ENCODE measurements around the gene VAMP2. TPM values are rescaled to one million over a fixed set of nuclear protein-coding genes. Genes with fewer than 3 reads are reported as not detected.
A peak's percentile ranks its signal among the peaks of the same experiment; 100 is the strongest.

VAMP2 gene
- total and polyA plus RNA-seq, 5 experiments from 2014 or later, result 50.4 to 238 (median 84.2) TPM

DNA sequence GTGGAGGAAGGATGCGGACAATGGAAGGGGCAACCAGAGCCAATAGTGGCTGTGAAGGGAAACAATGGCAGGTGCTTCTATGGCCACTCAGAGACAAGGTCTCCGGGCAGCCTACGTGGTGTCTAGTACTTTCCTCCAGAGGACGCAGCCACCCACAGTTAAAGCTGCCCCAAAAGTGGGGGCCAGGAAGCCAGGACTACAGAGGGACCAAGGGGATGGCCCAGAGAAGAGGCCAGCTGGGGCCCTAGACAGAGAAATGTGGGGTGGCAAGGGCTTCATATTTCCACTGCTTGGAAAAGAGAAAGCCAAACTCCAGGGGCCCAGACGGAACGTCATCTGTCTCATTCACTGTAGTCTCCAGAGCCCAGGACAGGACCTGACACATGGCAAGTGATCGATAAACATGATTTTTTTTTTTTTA is 9.7 kb downstream of the VAMP2 start:
- Mint-ChIP-seq H3K4me3 (peak overlapping the region in 1 of 10 donors; percentile 97), H3K36me3 (peaks cover 0 to 47% (median 9%) of the 10 kb centered on the region in 3 donors), H3K4me1 (peaks cover 0 to 64% (median 48%) of the 10 kb centered on the region in 4 donors), H3K9me3 (peaks cover 0 to 6% (median 0%) of the 10 kb centered on the region in 9 donors), H3K27me3 (peaks cover 0 to 2% (median 0%) of the 10 kb centered on the region in 5 donors), H3K27ac (peak overlapping the region in 1 of 10 donors; percentile 97)
- POLR2A ChIA-PET, result interaction anchor here (0.6 to 41.9 kb wide), 12 partner anchors 9 to 148 kb away, joined by 3 to 1171 read pairs (median 6); partner anchors contain the start of genes BORCS6, TMEM107 and VAMP2
- DNase-seq (peak in 3 of 10 donors; percentile 13 to 39 (median 37)), ATAC-seq (no peak)

- Mint-ChIP-seq H3K4me1 (peaks cover 0 to 67% (median 48%) of the 10 kb centered on the region in 4 donors), H3K4me3 (peak within 1 kb of the TSS in 1 of 10 donors; percentile 97), H3K36me3 (peaks cover 0 to 55% (median 12%) of the 10 kb centered on the region in 3 donors), H3K9me3 (peaks cover 0 to 6% (median 0%) of the 10 kb centered on the region in 9 donors), H3K27me3 (peaks cover 0 to 2% (median 0%) of the 10 kb centered on the region in 5 donors), H3K27ac (peak within 1 kb of the TSS in 1 of 10 donors; percentile 97)
- ATAC-seq (peak; percentile 4 to 6), DNase-seq (peak; percentile 65 to 88 (median 76))
- POLR2A ChIA-PET, result interaction anchor here (0.7 to 41.9 kb wide), 10 partner anchors 9 to 283 kb away, joined by 3 to 1171 read pairs (median 7); partner anchors contain the start of genes BORCS6, NDEL1 and TMEM107
Measured at GRCh38 chr17:8152112-8152775, 10.5 kb downstream of the VAMP2 start, which contains the start of gene PER1. Gene PER1, minus strand, starts transcription at chr17:8152404. Its CDS starts 1,698 bp downstream, at chr17:8150706.

GRCh38 chr17:8151641-8152111 is 11.1 kb downstream of the VAMP2 start:
- Mint-ChIP-seq H3K4me1 (peaks cover 5 to 71% (median 50%) of the 10 kb centered on the region in 4 donors), H3K4me3 (peak overlapping the region in 1 of 10 donors; percentile 97), H3K27ac (peak overlapping the region in 1 of 10 donors; percentile 88)

DNA sequence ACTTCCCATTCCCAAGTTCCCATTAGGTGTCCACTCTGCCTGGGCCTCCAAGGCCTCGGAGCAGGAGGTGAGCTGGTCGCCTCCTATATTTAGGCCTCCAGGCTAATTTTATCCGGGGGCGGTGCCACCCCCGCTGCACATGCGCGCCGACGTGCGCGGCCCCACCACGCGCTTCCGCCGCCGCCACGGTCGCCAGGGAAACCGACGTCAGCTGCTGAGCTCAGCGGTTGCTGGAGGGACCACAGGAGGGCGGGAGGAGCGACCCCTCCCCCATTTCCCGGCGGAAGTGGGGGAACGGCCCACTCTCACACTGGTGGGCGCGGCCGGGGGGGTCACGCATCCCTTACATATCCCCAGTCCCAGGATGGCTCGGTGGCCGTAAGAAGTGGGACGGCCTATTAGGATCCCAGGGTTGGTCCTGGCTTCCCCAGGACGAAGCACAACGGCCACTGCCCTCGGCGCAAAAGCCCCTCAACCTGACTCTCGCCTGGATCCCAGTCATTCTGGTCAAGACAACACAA is 11.6 kb downstream of the VAMP2 start:
- POLR2A ChIA-PET, result interaction anchor here (0.7 to 41.9 kb wide), 12 partner anchors 10 to 294 kb away, joined by 3 to 1171 read pairs (median 4); partner anchors contain the start of genes BORCS6, NAA38, NDEL1 and SLC25A35
- H3K4me3 Mint-ChIP-seq, result peak overlapping the region in 1 of 10 donors; percentile 97
- peaks cover 0 to 2% (median 0%) of the 10 kb centered on the region in 5 donors for H3K27me3 Mint-ChIP-seq
- peaks cover 0 to 65% (median 18%) of the 10 kb centered on the region in 3 donors for H3K36me3 Mint-ChIP-seq
- peaks cover 0 to 6% (median 0%) of the 10 kb centered on the region in 9 donors for H3K9me3 Mint-ChIP-seq
- H3K27ac Mint-ChIP-seq, result peak overlapping the region in 1 of 10 donors; percentile 88
- DNase-seq (peak; percentile 87 to 97 (median 96)), ATAC-seq (peak; percentile 47 to 49)
- peaks cover 10 to 73% (median 51%) of the 10 kb centered on the region in 4 donors for H3K4me1 Mint-ChIP-seq

More at GRCh38 chr17:8151641-8152111, 11.1 kb downstream of the VAMP2 start:
- peak in 7 of 10 donors; percentile 22 to 67 (median 55) for DNase-seq
- POLR2A ChIA-PET, result interaction anchor here (0.7 to 41.9 kb wide), 10 partner anchors 9 to 295 kb away, joined by 3 to 1171 read pairs (median 7); partner anchors contain the start of genes BORCS6, NAA38, NDEL1 and TMEM107
- H3K36me3 Mint-ChIP-seq, result peaks cover 0 to 60% (median 15%) of the 10 kb centered on the region in 3 donors
- peaks cover 0 to 6% (median 0%) of the 10 kb centered on the region in 9 donors for H3K9me3 Mint-ChIP-seq
- H3K27me3 Mint-ChIP-seq, result peaks cover 0 to 2% (median 0%) of the 10 kb centered on the region in 5 donors
- no peak for ATAC-seq

DNA sequence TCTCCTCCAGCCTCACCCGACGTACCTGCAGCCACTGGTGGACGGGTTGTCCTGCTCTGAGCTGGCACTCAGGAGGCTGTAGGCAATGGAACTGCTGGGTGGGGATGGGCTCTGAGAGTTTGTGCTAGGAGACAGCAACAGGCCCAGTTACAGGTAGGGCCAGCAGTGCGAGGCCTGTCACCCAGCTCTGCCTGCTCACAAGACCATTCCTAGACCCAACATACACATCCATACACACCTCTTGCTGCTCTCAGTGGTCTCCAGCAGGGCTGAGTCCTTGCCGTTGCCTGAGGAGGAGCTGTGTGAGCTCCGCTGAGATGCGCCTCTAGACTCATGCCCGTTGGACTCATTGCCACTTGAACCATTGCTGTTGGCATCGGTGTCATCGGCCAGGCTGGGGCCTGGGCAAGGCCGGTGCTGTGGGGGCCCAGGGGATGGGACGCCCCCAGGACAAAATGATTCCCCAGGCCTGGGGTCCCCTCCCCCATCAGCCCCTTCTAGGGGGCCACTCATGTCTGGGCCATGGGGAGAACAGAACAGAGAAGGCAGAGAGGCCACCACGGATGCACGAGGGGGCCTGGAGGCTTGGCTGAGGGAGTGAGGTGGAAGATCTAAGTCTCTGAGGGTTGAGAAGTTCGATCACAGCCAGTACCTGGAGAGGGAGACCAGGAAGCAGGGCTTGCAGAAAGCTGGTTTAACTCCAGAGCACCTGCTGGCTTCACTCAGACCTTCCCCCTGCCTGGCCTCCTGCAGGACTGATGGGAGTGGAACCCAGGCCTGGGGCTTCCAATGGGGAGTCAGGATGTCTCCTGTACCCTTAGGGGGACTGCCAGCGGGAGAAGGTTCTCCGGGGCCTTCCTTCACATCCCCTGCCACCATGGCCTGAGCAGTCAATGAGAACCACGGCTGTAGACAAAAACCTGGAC is 12.3 kb downstream of the VAMP2 start:
- peaks cover 0 to 73% (median 22%) of the 10 kb centered on the region in 3 donors for H3K36me3 Mint-ChIP-seq

DNA sequence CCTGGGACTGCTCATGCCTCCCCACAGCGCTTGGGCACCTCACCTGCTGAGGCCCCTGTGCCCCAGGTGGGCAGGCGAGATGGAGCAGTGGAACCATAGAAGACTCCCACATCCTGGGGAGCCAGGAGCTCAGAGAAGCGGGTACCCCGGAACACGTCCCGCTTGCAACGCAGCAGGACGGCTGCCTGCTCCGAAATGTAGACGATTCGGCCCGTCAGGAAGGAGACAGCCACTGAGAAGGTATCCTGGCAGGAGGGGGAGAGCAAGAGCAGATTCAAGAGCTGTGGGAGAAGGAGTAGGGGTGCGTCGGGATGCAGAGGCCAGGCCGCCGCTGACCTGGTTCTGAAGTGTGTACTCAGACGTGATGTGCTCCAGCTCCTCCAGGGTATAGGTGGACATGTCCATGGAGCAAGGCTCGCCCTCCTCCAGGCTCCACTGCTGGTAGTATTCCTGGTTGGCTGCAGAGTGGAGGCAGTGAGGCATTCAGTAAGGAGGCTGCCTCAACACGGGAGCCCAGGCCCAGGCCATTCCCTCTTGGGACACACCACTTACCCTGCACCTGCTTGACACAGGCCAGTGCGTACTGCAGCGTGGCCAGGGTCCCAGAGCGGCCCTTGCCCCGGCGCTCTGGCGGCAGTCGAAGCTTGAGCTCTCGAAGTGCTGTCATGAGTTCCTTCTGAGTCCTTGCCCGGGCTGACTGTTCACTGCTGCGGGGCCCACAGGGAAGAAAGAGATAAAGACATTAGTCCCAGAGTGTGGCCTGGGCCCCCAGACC is 13.1 kb downstream of the VAMP2 start:
- POLR2A ChIA-PET, result interaction anchor here (0.5 to 41.9 kb wide), 9 partner anchors 8 to 98 kb away, joined by 3 to 1171 read pairs (median 6); partner anchors contain the start of genes BORCS6, CTC1, TMEM107 and VAMP2
- H3K4me3 Mint-ChIP-seq, result peak overlapping the region in 4 of 10 donors; percentile 26 to 70 (median 56)
- H3K9me3 Mint-ChIP-seq, result peaks cover 0 to 6% (median 0%) of the 10 kb centered on the region in 9 donors
- peaks cover 14 to 63% (median 44%) of the 10 kb centered on the region in 4 donors for H3K4me1 Mint-ChIP-seq
- peaks cover 0 to 2% (median 0%) of the 10 kb centered on the region in 5 donors for H3K27me3 Mint-ChIP-seq
- DNase-seq (peak in 2 of 10 donors; percentile 7 to 22), ATAC-seq (no peak)
- H3K36me3 Mint-ChIP-seq, result peaks cover 0 to 80% (median 22%) of the 10 kb centered on the region in 3 donors
- H3K27ac Mint-ChIP-seq, result peak overlapping the region in 2 of 10 donors; percentile 25 to 83

More for the DNA sequence above, 12.3 kb downstream of the VAMP2 start:
- DNase-seq (peak in 2 of 10 donors; percentile 15 to 33), ATAC-seq (no peak)
- POLR2A ChIA-PET, result interaction anchor here (0.5 to 41.9 kb wide), 14 partner anchors 9 to 293 kb away, joined by 3 to 1171 read pairs (median 4); partner anchors contain the start of genes BORCS6, NAA38, NDEL1 and SLC25A35
- peaks cover 0 to 2% (median 0%) of the 10 kb centered on the region in 5 donors for H3K27me3 Mint-ChIP-seq
- peak overlapping the region in 4 of 10 donors; percentile 26 to 97 (median 57) for H3K4me3 Mint-ChIP-seq
- peaks cover 14 to 71% (median 50%) of the 10 kb centered on the region in 4 donors for H3K4me1 Mint-ChIP-seq
- H3K9me3 Mint-ChIP-seq, result peaks cover 0 to 6% (median 0%) of the 10 kb centered on the region in 9 donors
- H3K27ac Mint-ChIP-seq, result peak overlapping the region in 1 of 10 donors; percentile 52

DNA sequence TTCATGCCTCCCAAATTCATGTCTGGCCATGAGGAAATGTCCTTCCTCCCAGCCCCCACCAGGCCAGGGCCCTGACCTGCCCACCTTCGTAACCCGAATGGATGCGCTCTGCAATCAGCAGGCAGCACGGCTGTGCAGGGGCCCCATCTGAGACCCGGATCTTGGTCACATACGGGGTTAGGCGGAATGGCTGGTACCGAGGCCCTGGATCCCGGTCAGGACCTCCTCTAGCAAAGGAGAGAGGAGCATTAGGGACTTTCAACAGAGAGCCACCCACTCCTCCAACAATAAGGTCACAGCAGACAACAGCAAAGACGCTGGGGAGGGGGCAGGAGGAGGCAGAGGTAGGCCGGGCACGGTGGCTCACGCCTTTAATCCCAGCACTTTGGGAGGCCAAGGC is 14.2 kb downstream of the VAMP2 start:
- POLR2A ChIA-PET, result interaction anchor here (0.6 to 41.9 kb wide), 6 partner anchors 7 to 75 kb away, joined by 3 to 1171 read pairs (median 68); partner anchors contain the start of genes BORCS6 and TMEM107
- no peak for ATAC-seq
- peaks cover 0 to 3% (median 0%) of the 10 kb centered on the region in 9 donors for H3K9me3 Mint-ChIP-seq
- H3K4me3 Mint-ChIP-seq, result peak overlapping the region in 2 of 10 donors; percentile 15 to 69
- DNase-seq, result peak in 1 of 10 donors; percentile 9
- peaks cover 0 to 86% (median 27%) of the 10 kb centered on the region in 3 donors for H3K36me3 Mint-ChIP-seq
- H3K4me1 Mint-ChIP-seq, result peaks cover 21 to 54% (median 35%) of the 10 kb centered on the region in 4 donors
- peaks cover 0 to 2% (median 0%) of the 10 kb centered on the region in 5 donors for H3K27me3 Mint-ChIP-seq
- peak overlapping the region in 6 of 10 donors; percentile 41 to 82 (median 60) for H3K27ac Mint-ChIP-seq

- no peak for ATAC-seq
- peak overlapping the region in 5 of 10 donors; percentile 43 to 88 (median 79) for H3K27ac Mint-ChIP-seq
- peak overlapping the region in 3 of 10 donors; percentile 10 to 79 (median 60) for H3K4me3 Mint-ChIP-seq
Measured at GRCh38 chr17:8147805-8148404, 14.8 kb downstream of the VAMP2 start.

DNA sequence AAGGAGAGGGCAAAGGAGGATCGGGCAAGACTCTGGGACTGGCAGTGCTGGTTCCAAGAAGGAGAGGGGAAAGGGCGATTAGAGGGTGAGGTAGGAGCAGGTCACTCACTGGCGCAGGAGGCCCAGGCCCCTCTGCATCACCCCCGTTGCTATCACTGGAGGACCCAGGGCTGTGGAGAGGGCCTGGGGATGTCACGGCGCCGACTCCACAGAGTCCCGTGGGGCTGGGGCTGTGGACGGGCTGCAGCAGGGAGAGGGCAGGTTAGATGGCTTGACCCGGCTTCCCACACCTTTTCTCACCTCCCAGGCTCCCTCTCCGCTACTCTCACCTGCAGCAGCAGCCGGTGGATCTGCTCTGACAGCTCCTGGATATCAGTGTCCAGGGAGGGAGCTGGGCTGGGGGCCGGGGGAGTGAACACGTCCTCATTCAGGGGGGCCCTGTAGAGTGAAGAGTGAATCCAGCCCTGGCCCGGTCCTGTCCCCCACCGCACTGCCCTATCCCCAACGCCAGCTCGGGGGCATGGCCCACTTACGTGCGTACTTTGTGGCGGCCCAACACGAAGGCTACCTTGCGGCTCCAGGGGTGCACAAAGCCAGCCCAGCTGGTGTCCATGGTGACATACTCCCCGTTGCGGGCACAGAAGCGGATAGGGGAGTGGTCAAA is 15.5 kb downstream of the VAMP2 start:
- POLR2A ChIA-PET, result interaction anchor here (1.2 to 41.9 kb wide), 6 partner anchors 6 to 76 kb away, joined by 3 to 1171 read pairs (median 74); partner anchors contain the start of genes BORCS6, TMEM107 and VAMP2
- Mint-ChIP-seq H3K4me3 (peak overlapping the region in 3 of 10 donors; percentile 10 to 79 (median 60)), H3K27me3 (peaks cover 0 to 2% (median 0%) of the 10 kb centered on the region in 5 donors), H3K9me3 (peaks cover 0 to 3% (median 0%) of the 10 kb centered on the region in 9 donors), H3K27ac (peak overlapping the region in 5 of 10 donors; percentile 7 to 88 (median 28)), H3K36me3 (peaks cover 0 to 85% (median 31%) of the 10 kb centered on the region in 3 donors), H3K4me1 (peaks cover 23 to 43% (median 26%) of the 10 kb centered on the region in 4 donors)
- ATAC-seq (no peak), DNase-seq (peak in 1 of 10 donors; percentile 8)

More at GRCh38 chr17:8147805-8148404, 14.8 kb downstream of the VAMP2 start:
- POLR2A ChIA-PET, result interaction anchor here (1.2 to 41.9 kb wide), 6 partner anchors 7 to 75 kb away, joined by 3 to 1171 read pairs (median 74); partner anchors contain the start of genes BORCS6 and TMEM107
- Mint-ChIP-seq H3K27me3 (peaks cover 0 to 2% (median 0%) of the 10 kb centered on the region in 5 donors), H3K4me1 (peaks cover 26 to 49% (median 29%) of the 10 kb centered on the region in 4 donors), H3K36me3 (peaks cover 0 to 85% (median 27%) of the 10 kb centered on the region in 3 donors), H3K9me3 (peaks cover 0 to 3% (median 0%) of the 10 kb centered on the region in 9 donors)
- DNase-seq, result peak in 2 of 10 donors; percentile 9 to 14
